K562 (cell line): Measurements from ENCODE around the gene TLNRD1. TPM values are rescaled to one million over a fixed set of nuclear protein-coding genes. Genes with fewer than 3 reads are reported as not detected.

ENCODE experiments used
- ARID2 ChIP-seq: fragments of 450-650 bp; IDR thresholded peaks from 2 replicates; pipeline ENCODE4 v1.6.1; 2017; ENCODE audit warnings: antibody characterized with exemption, mild to moderate bottlenecking
- CLOCK ChIP-seq: fragments of 250-450 bp; sonication (Bioruptor Pico); IDR thresholded peaks from 2 replicates; pipeline ENCODE4 v1.4.0; 2020; ENCODE audit warnings: mild to moderate bottlenecking, moderate library complexity, borderline replicate concordance
- CREM ChIP-seq: IDR thresholded peaks from 2 replicates; pipeline ENCODE4 v1.6.1; 2014; ENCODE audit warnings: antibody characterized with exemption, low read depth
- E4F1 ChIP-seq: fragments of 250-450 bp; sonication (Bioruptor Pico); IDR thresholded peaks from 2 replicates; pipeline ENCODE4 v1.5.0; 2021; ENCODE audit warnings: mild to moderate bottlenecking, borderline replicate concordance
- RAD21 ChIP-seq, 2 experiments: fragments of 250-450 bp in 1 of 2; fragments of 450-650 bp in 1 of 2; sonication (Bioruptor Pico) in 1 of 2; formaldehyde crosslinking in 1 of 2; IDR thresholded peaks in 1 of 2; conservative IDR thresholded peaks in 1 of 2; 2 replicates each; pipeline versions ENCODE4 v1.4.0 to v1.8.0; 2020 to 2022; ENCODE audit warnings: mild to moderate bottlenecking in 2 of 2, moderate library complexity in 1 of 2
- TRIM24 ChIP-seq, 2 experiments: fragments of 450-650 bp; IDR thresholded peaks; 2 replicates each; pipeline ENCODE4 v1.6.1; 2016
- polyA plus RNA-seq, 8 experiments: library from polyadenylated mRNA; depleted of rRNA in 4 of 8; stranded (reverse) in 5 of 8; unstranded in 3 of 8; fragments of >200 nt; fragmentation: Nextera tagmentation in 2 of 8; fragmentation: Illumina TruSeq in 1 of 8; extraction: Ambion mirVana in 2 of 8; extraction: Trizol in 1 of 8; gene quantifications; 2 replicates each; pipeline versions ENCODE4 v1.2.1 to v1.2.3, GENCODE V29; 2011 to 2014; ENCODE audit warnings: inconsistent platforms in 1 of 8, missing spikeins in 1 of 8
- total RNA-seq, 7 experiments: library from RNA; depleted of rRNA in 6 of 7; stranded (reverse); fragments of >200 nt in 6 of 7; fragmentation: Illumina TruSeq in 2 of 7; extraction: Trizol in 2 of 7; gene quantifications; 2 replicates each; pipeline versions ENCODE4 v1.2.1 to v1.2.3, GENCODE V29; 2011 to 2021; ENCODE audit warnings: low replicate concordance in 1 of 7
- TF ChIP-seq, protein P1 (sequence below): fragments of 450-650 bp; IDR thresholded peaks from 2 replicates; pipeline ENCODE4 v1.6.1; 2016; ENCODE audit warnings: mild to moderate bottlenecking

The TLNRD1 gene
- total and polyA plus RNA-seq, 9 of the 15 experiments (the other 6 are each of a cell fraction or from before 2014, with no cell fraction given) = 1.1 to 33.1 (median 5.7) TPM

GRCh38 chr15:80996247-80996646 is 4.5 kb upstream of the TLNRD1 start (continued):
- TF ChIP-seq CLOCK (CRISPR knock-in tag) = no peak
- TF ChIP-seq, protein P1, sequence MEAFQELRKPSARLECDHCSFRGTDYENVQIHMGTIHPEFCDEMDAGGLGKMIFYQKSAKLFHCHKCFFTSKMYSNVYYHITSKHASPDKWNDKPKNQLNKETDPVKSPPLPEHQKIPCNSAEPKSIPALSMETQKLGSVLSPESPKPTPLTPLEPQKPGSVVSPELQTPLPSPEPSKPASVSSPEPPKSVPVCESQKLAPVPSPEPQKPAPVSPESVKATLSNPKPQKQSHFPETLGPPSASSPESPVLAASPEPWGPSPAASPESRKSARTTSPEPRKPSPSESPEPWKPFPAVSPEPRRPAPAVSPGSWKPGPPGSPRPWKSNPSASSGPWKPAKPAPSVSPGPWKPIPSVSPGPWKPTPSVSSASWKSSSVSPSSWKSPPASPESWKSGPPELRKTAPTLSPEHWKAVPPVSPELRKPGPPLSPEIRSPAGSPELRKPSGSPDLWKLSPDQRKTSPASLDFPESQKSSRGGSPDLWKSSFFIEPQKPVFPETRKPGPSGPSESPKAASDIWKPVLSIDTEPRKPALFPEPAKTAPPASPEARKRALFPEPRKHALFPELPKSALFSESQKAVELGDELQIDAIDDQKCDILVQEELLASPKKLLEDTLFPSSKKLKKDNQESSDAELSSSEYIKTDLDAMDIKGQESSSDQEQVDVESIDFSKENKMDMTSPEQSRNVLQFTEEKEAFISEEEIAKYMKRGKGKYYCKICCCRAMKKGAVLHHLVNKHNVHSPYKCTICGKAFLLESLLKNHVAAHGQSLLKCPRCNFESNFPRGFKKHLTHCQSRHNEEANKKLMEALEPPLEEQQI = peak; percentile 51; the same call in 1 of the 2 replicates
- peak; percentile 40 to 84; a peak in 3 of 4 replicates for TF ChIP-seq RAD21 (CRISPR knock-in tag; conservative IDR thresholded peaks at IDR 0.05 in 1 of 2, IDR thresholded peaks at IDR 0.05 in 1 of 2)
- TF ChIP-seq ARID2 = peak; percentile 73
- TF ChIP-seq TRIM24 (IDR thresholded peaks at IDR 0.05) = 0 out of 4 replicates have a peak, but pooled peaks of 1 of the 2 experiments have one; percentile 10
- no peak for TF ChIP-seq CREM
- no peak for TF ChIP-seq E4F1
